OCI-LY3 (cell line): ENCODE measurements around the gene PDHX.

Source experiments
- H2AFZ ChIP-seq: fragments of 200-600, 300-600 bp; shearing (Covaris generic); 2 replicates; pipeline ENCODE4 v1.6.0; 2014; ENCODE audit warnings: antibody characterized with exemption, low read depth, low read length
- H3K27ac ChIP-seq: fragments of 200-600, 300-600 bp; sonication (generic); 2 replicates; pipeline ENCODE4 v1.5.1; 2014; ENCODE audit warnings: mild to moderate bottlenecking, low read length, moderate library complexity, mixed read lengths
- H3K27me3 ChIP-seq: fragments of 200-600, 300-600 bp; sonication (generic); 2 replicates; pipeline ENCODE4 v1.6.1; 2014; ENCODE audit warnings: low read depth, low read length, mixed read lengths
- H3K36me3 ChIP-seq: fragments of 200-600, 300-600 bp; sonication (generic); replicated peaks from 2 replicates; pipeline ENCODE3; 2014; ENCODE audit warnings: low read depth, low read length, mixed read lengths
- H3K4me1 ChIP-seq: fragments of 300-600, 200-600 bp; sonication (generic); 2 replicates; pipeline ENCODE4 v1.6.1; 2014; ENCODE audit warnings: low read length, mixed read lengths
- H3K4me2 ChIP-seq: fragments of 200-600, 300-600 bp; sonication (generic); 2 replicates; pipeline ENCODE4 v1.6.1; 2014; ENCODE audit warnings: low read length, mixed read lengths
- H3K4me3 ChIP-seq: fragments of 300-600, 200-600 bp; sonication (generic); 2 replicates; pipeline ENCODE4 v1.5.1; 2014; ENCODE audit warnings: antibody characterized with exemption, mild to moderate bottlenecking, low read length, moderate library complexity
- H3K79me2 ChIP-seq: fragments of 300-600, 200-600 bp; shearing (Covaris generic); 2 replicates; pipeline ENCODE4 v1.6.1; 2014; ENCODE audit warnings: mild to moderate bottlenecking, low read length, mixed read lengths
- H3K9ac ChIP-seq: fragments of 300-600, 200-600 bp; shearing (Covaris generic); 2 replicates; pipeline ENCODE4 v1.6.0; 2014; ENCODE audit warnings: mild to moderate bottlenecking, low read length, moderate library complexity
- H3K9me3 ChIP-seq: fragments of 200-600, 300-600 bp; shearing (Covaris generic); 2 replicates; pipeline ENCODE4 v1.6.1; 2014; ENCODE audit warnings: low read length, mixed read lengths; ENCODE audit not compliant: insufficient read depth
- H4K20me1 ChIP-seq: fragments of 200-600, 300-600 bp; sonication (generic); 2 replicates; pipeline ENCODE4 v1.6.1; 2016; ENCODE audit warnings: low read length, mixed read lengths; ENCODE audit not compliant: insufficient read depth
- EZH2phosphoT487 ChIP-seq: fragments of 200-600 bp; shearing (Covaris generic); IDR thresholded peaks from 2 replicates; pipeline ENCODE4 v1.6.1; 2018; ENCODE audit warnings: antibody characterized with exemption, mixed run types, low read depth
- TF ChIP-seq, protein P1 (sequence below): fragments of 200-600, 300-600 bp; sonication (generic); IDR thresholded peaks from 2 replicates; pipeline ENCODE4 v1.5.1; 2014; ENCODE audit warnings: antibody characterized with exemption, low read length, low read depth

Gene PDHX

DNA sequence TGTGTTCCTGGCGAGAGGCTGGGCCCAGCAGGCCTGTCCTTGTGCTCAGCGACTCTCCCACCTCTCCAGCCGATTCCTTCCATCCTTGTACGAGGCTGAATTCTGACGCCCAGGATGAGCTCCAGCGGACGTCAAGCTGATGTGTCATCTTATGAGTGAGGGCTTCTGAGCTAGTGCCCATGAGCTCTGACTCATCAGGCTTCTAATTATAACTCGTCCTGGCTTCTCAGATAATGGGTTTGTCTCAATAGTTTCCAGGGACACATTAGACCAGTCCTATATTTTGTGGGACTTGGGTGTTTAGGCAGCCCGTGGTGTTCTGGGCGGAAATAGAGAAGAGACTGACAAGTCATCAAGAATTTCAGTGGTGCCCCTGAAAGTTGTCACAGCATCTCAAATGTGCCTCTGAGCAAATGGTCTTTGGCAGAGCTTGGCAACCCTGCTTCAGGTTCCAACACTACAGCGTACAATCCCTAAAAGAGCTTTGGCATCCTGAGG lies 114.3 kb downstream of the PDHX start:
- Histone ChIP-seq H2AFZ (no peak overlapping the region), H3K9ac (peak overlapping the region; percentile 77), H3K9me3 (0 out of 2 replicates have a peak, but pooled peaks cover 3% of the 10 kb centered on the region), H3K79me2 (no peaks in the 10 kb centered on the region), H3K4me2 (peak overlapping the region; percentile 84), H3K4me1 (peaks cover 70% of the 10 kb centered on the region), H3K27ac (peak overlapping the region; percentile 83), H4K20me1 (no peaks in the 10 kb centered on the region), H3K27me3 (no peaks in the 10 kb centered on the region), H3K36me3 (no peaks in the 10 kb centered on the region), H3K4me3 (peak overlapping the region; percentile 58)
- no peak for TF ChIP-seq EZH2phosphoT487
- TF ChIP-seq, protein P1, sequence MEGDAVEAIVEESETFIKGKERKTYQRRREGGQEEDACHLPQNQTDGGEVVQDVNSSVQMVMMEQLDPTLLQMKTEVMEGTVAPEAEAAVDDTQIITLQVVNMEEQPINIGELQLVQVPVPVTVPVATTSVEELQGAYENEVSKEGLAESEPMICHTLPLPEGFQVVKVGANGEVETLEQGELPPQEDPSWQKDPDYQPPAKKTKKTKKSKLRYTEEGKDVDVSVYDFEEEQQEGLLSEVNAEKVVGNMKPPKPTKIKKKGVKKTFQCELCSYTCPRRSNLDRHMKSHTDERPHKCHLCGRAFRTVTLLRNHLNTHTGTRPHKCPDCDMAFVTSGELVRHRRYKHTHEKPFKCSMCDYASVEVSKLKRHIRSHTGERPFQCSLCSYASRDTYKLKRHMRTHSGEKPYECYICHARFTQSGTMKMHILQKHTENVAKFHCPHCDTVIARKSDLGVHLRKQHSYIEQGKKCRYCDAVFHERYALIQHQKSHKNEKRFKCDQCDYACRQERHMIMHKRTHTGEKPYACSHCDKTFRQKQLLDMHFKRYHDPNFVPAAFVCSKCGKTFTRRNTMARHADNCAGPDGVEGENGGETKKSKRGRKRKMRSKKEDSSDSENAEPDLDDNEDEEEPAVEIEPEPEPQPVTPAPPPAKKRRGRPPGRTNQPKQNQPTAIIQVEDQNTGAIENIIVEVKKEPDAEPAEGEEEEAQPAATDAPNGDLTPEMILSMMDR, result no peak

- H3K4me2 ChIP-seq, result peak overlapping the region; percentile 84
- H3K4me1 ChIP-seq, result peaks cover 75% of the 10 kb centered on the region
- H3K9ac ChIP-seq, result peak overlapping the region; percentile 77; the same call in 1 of the 2 replicates
- no peaks in the 10 kb centered on the region for H3K36me3 ChIP-seq
- no peaks in the 10 kb centered on the region for H3K27me3 ChIP-seq
- H3K27ac ChIP-seq, result peak overlapping the region; percentile 83; the same call in 1 of the 2 replicates
- 0 out of 2 replicates have a peak, but pooled peaks cover 3% of the 10 kb centered on the region for H3K9me3 ChIP-seq
- TF ChIP-seq EZH2phosphoT487, result no peak
- TF ChIP-seq, protein P1, result no peak
- H2AFZ ChIP-seq, result no peak overlapping the region
- H3K4me3 ChIP-seq, result no peak overlapping the region
- no peaks in the 10 kb centered on the region for H3K79me2 ChIP-seq
- H4K20me1 ChIP-seq, result no peaks in the 10 kb centered on the region
Observed at GRCh38 chr11:35031346-35031745, 114.9 kb downstream of the PDHX start.

GRCh38 chr11:35031867-35032266 lies 115.4 kb downstream of the PDHX start:
- H3K4me3 ChIP-seq, result no peak overlapping the region
- H3K36me3 ChIP-seq, result no peaks in the 10 kb centered on the region
- H3K4me1 ChIP-seq, result peaks cover 81% of the 10 kb centered on the region
- H4K20me1 ChIP-seq, result no peaks in the 10 kb centered on the region
- no peak overlapping the region for H3K27ac ChIP-seq
- TF ChIP-seq EZH2phosphoT487, result no peak
- TF ChIP-seq, protein P1, result no peak
- H3K9ac ChIP-seq, result peak overlapping the region; percentile 19; the same call in 1 of the 2 replicates
- H3K4me2 ChIP-seq, result no peak overlapping the region; the same call in 1 of the 2 replicates
- no peak overlapping the region for H2AFZ ChIP-seq
- H3K9me3 ChIP-seq, result no peaks in the 10 kb centered on the region
- H3K27me3 ChIP-seq, result no peaks in the 10 kb centered on the region
- H3K79me2 ChIP-seq, result no peaks in the 10 kb centered on the region

- TF ChIP-seq EZH2phosphoT487, result no peak
- TF ChIP-seq, protein P1, result no peak
- 0 out of 2 replicates have a peak, but pooled peaks cover 4% of the 10 kb centered on the region for H3K79me2 ChIP-seq
- no peaks in the 10 kb centered on the region for H3K36me3 ChIP-seq
- H2AFZ ChIP-seq, result no peak overlapping the region
- no peaks in the 10 kb centered on the region for H4K20me1 ChIP-seq
- no peak overlapping the region for H3K4me3 ChIP-seq
- H3K4me1 ChIP-seq, result peaks cover 92% of the 10 kb centered on the region
- H3K9ac ChIP-seq, result no peak overlapping the region
- no peaks in the 10 kb centered on the region for H3K9me3 ChIP-seq
- H3K27ac ChIP-seq, result no peak overlapping the region
- no peaks in the 10 kb centered on the region for H3K27me3 ChIP-seq
- no peak overlapping the region for H3K4me2 ChIP-seq
Observed at GRCh38 chr11:35033011-35033410, 116.6 kb downstream of the PDHX start.
